ENCODE measurements around the gene POPDC3. TPM values are rescaled to one million over a fixed set of nuclear protein-coding genes. Genes with fewer than 3 reads are reported as not detected.

The POPDC3 gene
- polyA plus RNA-seq, 3 donors: not detected

- 94% methylated on average over 8 of the region's 13 CpGs for WGBS (ENCODE audit: insufficient coverage)
- Mint-ChIP-seq H3K27me3 (ENCODE audit: low read depth in 3 of 3) (peaks cover 6% of the 10 kb centered on the region in 3 donors), H3K4me3 (no peak overlapping the region), H3K9me3 (no peaks in the 10 kb centered on the region), H3K27ac (no peak overlapping the region), H3K36me3 (no peaks in the 10 kb centered on the region), H3K4me1 (no peaks in the 10 kb centered on the region)
- Histone ChIP-seq H3K36me3 (replicated peaks in 1 of 2; ENCODE audit: control insufficient read depth in 1 of 2, insufficient read depth in 2 of 2, low read length in 2 of 2) (no peaks in the 10 kb centered on the region), H3K4me2 (replicated peaks; ENCODE audit: extremely low read depth, low read length, poor library complexity, severe bottlenecking) (no peak overlapping the region), H3K9ac (ENCODE audit: insufficient read depth, low read length, poor library complexity, severe bottlenecking) (no peak overlapping the region), H3K27me3 (ENCODE audit: control insufficient read depth in 2 of 2, insufficient read depth in 2 of 2, low read length in 2 of 2) (peaks cover 0 to 2% of the 10 kb centered on the region in 2 donors), H4K20me1 (ENCODE audit: insufficient read depth, low read length) (no peaks in the 10 kb centered on the region), H3K27ac (ENCODE audit: low read depth in 1 of 2, low read length in 2 of 2) (no peak overlapping the region), H3K79me2 (ENCODE audit: insufficient read depth, low read length) (no peaks in the 10 kb centered on the region), H3K9me3 (replicated peaks in 1 of 2; ENCODE audit: control insufficient read depth in 1 of 2, insufficient read depth in 1 of 2, low read length in 2 of 2) (no peaks in the 10 kb centered on the region), H3K4me1 (ENCODE audit: control insufficient read depth in 1 of 2, insufficient read depth in 2 of 2, low read length in 2 of 2) (no peaks in the 10 kb centered on the region), H3K4me3 (replicated peaks in 1 of 3; ENCODE audit: low read depth in 2 of 3, low read length in 3 of 3) (no peak overlapping the region), H2AFZ (ENCODE audit: insufficient read depth, low read depth, low read length, poor library complexity, severe bottlenecking) (no peak overlapping the region)
- no peak for TF ChIP-seq CTCF (IDR thresholded peaks at IDR 0.05)
- no peak for DNase-seq
- intact Hi-C loops (cut with micrococcal nuclease): no loop called here
Measured at GRCh38 chr6:105162377-105162776, 17.4 kb downstream of the POPDC3 start.

GRCh38 chr6:105161421-105161820, 18.4 kb downstream of the POPDC3 start:
- Mint-ChIP-seq H3K9me3 (no peaks in the 10 kb centered on the region), H3K36me3 (no peaks in the 10 kb centered on the region), H3K27ac (no peak overlapping the region), H3K4me1 (no peaks in the 10 kb centered on the region), H3K4me3 (no peak overlapping the region), H3K27me3 (ENCODE audit: low read depth in 3 of 3) (peaks cover 3 to 6% (median 6%) of the 10 kb centered on the region in 3 donors)
- H3K9ac ChIP-seq (ENCODE audit: insufficient read depth, low read length, poor library complexity, severe bottlenecking): no peak overlapping the region
- no peaks in the 10 kb centered on the region for H3K79me2 ChIP-seq (ENCODE audit: insufficient read depth, low read length)
- H3K27me3 ChIP-seq (ENCODE audit: control insufficient read depth in 2 of 2, insufficient read depth in 2 of 2, low read length in 2 of 2): peaks cover 0 to 2% of the 10 kb centered on the region in 2 donors
- H3K4me3 ChIP-seq (replicated peaks in 1 of 3; ENCODE audit: low read depth in 2 of 3, low read length in 3 of 3): no peak overlapping the region
- H3K9me3 ChIP-seq (replicated peaks in 1 of 2; ENCODE audit: control insufficient read depth in 1 of 2, insufficient read depth in 1 of 2, low read length in 2 of 2): no peaks in the 10 kb centered on the region
- no peaks in the 10 kb centered on the region for H3K4me1 ChIP-seq (ENCODE audit: control insufficient read depth in 1 of 2, insufficient read depth in 2 of 2, low read length in 2 of 2)
- H3K36me3 ChIP-seq (replicated peaks in 1 of 2; ENCODE audit: control insufficient read depth in 1 of 2, insufficient read depth in 2 of 2, low read length in 2 of 2): no peaks in the 10 kb centered on the region
- H3K27ac ChIP-seq (ENCODE audit: low read depth in 1 of 2, low read length in 2 of 2): no peak overlapping the region
- H2AFZ ChIP-seq (ENCODE audit: insufficient read depth, low read depth, low read length, poor library complexity, severe bottlenecking): no peak overlapping the region
- no peak for DNase-seq
- 87% methylated on average over 4 of the region's 4 CpGs for WGBS (ENCODE audit: insufficient coverage)
- no peak overlapping the region for H3K4me2 ChIP-seq (replicated peaks; ENCODE audit: extremely low read depth, low read length, poor library complexity, severe bottlenecking)
- no peak for TF ChIP-seq CTCF (IDR thresholded peaks at IDR 0.05)
- H4K20me1 ChIP-seq (ENCODE audit: insufficient read depth, low read length): no peaks in the 10 kb centered on the region
- intact Hi-C loops (cut with micrococcal nuclease): no loop called here
